GM12865 (cell line): ENCODE data around the gene FBXW9.
"Not testable (repeated sequence)": the region's sequence is repeated elsewhere in the genome, so short reads cannot be mapped to it uniquely, and the experiment has no call there.

Experiments used
- DNase-seq: peaks from one replicate; pipeline ENCODE4 v3.0.0; 2010; ENCODE audit warnings: low read depth
- H3K4me3 ChIP-seq: 2 replicates; pipeline ENCODE4 v1.5.1; 2011; ENCODE audit warnings: mild to moderate bottlenecking, low read depth, low read length, control low read depth
- CTCF ChIP-seq: IDR thresholded peaks from 2 replicates; pipeline ENCODE4 v1.5.1; 2011; ENCODE audit warnings: low read length, control low read depth, low read depth, inconsistent platforms; ENCODE audit not compliant: insufficient read depth; ENCODE audit errors: missing control alignments

Gene FBXW9

DNA sequence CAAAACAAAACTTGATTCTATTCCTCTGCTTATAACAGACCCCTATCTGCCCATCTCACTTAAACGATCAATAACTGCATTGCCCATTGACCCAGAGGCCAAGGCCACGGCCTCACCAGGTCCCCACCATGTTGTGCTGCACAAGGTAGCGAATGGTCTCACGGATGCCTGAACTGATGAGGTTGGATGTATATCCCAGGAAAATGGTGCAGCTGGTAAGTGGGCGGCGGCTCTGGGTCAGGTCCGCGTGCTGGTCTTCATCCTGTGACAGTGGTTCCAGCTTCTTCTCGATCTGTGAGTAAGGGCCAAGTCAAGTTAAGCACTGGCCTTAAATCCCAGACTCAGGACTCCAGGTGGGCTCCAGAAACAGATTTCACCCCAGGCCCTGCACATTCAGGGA lies 16.4 kb downstream of the FBXW9 start:
- peak overlapping the region; percentile 15; the same call in 1 of the 2 replicates for H3K4me3 ChIP-seq
- DNase-seq: no peak
- TF ChIP-seq CTCF: no peak

DNA sequence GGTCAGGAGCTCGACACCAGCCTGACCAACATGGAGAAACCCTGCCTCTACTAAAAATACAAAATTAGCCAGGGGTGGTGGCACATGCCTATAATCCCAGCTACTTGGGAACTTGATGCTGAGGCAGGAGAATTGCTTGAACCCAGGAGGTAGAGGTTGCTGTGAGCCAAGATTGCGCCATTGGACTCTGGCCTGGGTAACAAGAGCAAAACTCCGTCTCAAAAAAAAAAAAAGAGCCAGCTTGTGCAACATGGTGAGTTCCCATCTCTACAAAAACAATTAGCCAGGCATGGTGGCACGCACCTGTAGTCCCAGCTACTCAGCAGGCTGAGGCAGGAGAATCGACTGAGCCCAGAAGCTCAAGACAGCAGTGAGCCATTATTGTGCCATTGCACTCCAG lies 18.4 kb downstream of the FBXW9 start:
- H3K4me3 ChIP-seq, DNase-seq: not testable (repeated sequence)

DNA sequence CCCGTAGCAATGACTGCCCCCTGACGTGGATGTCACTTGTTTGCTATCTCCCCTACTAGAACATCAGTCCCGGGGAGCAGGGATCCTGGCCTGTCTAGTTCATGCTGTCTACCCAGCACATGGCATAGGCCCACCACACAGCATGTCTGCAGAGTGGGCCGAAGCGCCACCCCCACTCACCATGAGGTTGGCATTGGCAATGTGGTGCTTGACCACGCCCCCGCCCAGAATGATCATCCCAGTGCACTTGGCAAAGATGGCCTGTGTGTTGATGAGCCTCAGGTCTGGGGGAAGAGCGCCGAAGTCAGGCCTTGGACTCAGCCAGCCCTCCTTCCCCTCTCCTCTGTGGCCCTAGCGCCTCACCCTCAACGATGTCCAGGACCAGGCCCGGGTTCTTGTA lies 19.5 kb downstream of the FBXW9 start:
- no peak for DNase-seq
- TF ChIP-seq CTCF: no peak
- no peak overlapping the region for H3K4me3 ChIP-seq

GRCh38 chr19:12676384-12676792 lies 20.0 kb downstream of the FBXW9 start:
- no peak overlapping the region for H3K4me3 ChIP-seq
- TF ChIP-seq CTCF: peak; percentile 95
- peak; percentile 89 for DNase-seq

- no peak for TF ChIP-seq CTCF
- DNase-seq: no peak
- no peak overlapping the region for H3K4me3 ChIP-seq
Observed at GRCh38 chr19:12675940-12676339, 20.5 kb downstream of the FBXW9 start.

GRCh38 chr19:12675399-12675798 lies 21.0 kb downstream of the FBXW9 start:
- no peak overlapping the region for H3K4me3 ChIP-seq
- no peak for TF ChIP-seq CTCF
- no peak for DNase-seq

DNA sequence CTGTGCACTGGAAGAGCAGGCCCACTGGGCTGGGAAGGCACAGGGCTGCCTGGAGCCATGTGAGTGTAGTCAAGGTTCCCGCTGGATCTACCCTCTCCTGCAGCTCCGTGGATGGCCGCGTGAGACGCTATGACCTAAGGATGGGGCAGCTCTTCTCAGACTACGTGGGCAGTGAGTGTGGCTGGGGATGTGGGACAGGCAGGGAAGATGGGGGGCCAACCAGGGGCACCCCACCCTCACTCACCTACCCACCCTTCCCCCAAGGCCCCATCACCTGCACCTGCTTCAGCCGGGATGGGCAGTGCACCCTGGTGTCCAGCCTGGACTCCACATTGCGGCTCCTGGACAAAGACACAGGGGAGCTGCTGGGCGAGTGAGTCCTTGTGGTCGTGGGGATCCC lies 23.7 kb downstream of the FBXW9 start:
- DNase-seq: no peak
- no peak for TF ChIP-seq CTCF
- H3K4me3 ChIP-seq: no peak overlapping the region

DNA sequence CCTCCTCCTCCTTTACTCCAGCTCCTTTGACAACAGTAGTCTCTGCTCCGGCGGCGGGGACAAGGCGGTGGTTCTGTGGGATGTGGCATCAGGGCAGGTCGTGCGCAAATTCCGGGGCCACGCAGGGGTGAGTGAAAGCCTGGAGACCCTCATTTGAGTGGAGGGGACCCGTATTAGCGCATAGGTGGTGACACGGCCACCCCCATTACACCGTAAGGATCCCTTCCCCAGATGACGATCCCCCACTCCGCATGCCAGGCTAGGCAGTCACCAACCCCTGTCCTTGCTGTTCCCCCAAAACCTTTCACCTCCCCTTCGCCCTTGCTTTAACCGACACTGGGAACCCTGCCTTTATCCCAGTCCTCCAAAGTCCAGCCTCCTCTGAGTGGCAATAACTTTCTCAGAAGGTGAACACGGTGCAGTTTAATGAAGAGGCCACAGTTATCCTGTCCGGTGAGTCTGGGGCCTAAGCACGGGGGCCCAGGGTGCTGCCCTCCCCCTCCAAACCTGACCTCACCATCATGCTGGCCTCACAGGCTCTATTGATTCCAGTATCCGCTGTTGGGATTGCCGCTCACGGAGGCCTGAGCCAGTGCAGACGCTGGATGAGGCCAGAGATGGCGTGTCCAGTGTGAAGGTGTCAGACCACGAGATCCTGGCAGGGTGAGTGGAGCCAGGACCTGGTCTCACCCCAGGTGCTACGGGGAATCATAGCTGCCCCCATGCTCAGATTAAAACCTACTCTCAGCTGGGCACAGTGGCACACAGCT lies 26.1 kb downstream of the FBXW9 start:
- no peak for TF ChIP-seq CTCF
- peak overlapping the region; percentile 70 for H3K4me3 ChIP-seq
- no peak for DNase-seq
